ENCODE data around the gene PRTN3.

DNA sequence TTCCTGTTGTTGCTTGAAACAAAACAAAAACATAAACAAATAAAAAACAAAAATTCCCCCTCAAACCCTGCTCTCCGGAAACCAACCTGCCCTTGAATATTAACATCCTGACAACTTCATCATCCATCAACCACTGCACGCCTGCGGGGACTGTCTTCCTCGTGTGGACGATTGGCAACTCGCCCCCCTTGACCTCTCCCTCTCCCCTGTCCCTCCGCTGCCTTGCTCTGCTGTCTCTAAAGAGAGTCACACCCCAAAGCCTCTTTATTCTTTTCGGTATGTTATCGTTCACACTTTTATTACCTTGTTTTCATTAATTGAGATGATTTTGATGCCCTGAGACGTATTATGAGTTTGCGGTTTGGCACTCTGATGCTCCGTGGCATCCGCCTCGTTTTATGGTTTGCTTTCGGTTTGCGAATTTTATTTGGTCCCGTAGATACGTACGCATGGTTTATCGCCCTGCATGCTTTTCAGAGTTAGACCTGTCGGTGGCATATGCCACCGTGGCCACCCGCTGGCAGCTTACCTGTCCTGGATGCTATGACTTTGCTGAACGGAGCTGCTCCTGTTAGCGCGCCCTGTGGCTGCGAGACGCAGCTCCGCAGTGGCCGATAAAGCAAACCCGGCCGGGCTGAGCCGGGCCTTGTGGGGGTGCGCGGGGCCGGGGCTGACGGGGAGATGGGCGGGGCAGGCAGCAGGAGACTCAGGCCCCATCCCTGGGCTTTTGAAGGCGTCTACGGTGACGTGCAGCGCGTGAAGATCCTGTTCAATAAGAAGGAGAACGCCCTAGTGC, 33.0 kb upstream of the PRTN3 start:
- TF ChIP-seq, protein P1, sequence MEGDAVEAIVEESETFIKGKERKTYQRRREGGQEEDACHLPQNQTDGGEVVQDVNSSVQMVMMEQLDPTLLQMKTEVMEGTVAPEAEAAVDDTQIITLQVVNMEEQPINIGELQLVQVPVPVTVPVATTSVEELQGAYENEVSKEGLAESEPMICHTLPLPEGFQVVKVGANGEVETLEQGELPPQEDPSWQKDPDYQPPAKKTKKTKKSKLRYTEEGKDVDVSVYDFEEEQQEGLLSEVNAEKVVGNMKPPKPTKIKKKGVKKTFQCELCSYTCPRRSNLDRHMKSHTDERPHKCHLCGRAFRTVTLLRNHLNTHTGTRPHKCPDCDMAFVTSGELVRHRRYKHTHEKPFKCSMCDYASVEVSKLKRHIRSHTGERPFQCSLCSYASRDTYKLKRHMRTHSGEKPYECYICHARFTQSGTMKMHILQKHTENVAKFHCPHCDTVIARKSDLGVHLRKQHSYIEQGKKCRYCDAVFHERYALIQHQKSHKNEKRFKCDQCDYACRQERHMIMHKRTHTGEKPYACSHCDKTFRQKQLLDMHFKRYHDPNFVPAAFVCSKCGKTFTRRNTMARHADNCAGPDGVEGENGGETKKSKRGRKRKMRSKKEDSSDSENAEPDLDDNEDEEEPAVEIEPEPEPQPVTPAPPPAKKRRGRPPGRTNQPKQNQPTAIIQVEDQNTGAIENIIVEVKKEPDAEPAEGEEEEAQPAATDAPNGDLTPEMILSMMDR (IDR thresholded peaks at IDR 0.05) = no peak
- no peak for TF ChIP-seq POLR2A (IDR thresholded peaks at IDR 0.05)

Data from tibial nerve (tissue), 3 donors.